DOHH2 (cell line): ENCODE data around the gene ANKRD29.

Source experiments
- H3F3A ChIP-seq: fragments of 200-600 bp; sonication (generic), shearing (Covaris generic); 2 replicates; pipeline ENCODE4 v1.6.0; 2016; ENCODE audit warnings: antibody characterized with exemption, mild to moderate bottlenecking; ENCODE audit not compliant: control insufficient read depth, insufficient read depth
- H3K27ac ChIP-seq: fragments of 200-600 bp; sonication (generic); 2 replicates; pipeline ENCODE4 v1.5.1; 2014; ENCODE audit warnings: low read depth, mild to moderate bottlenecking, low read length, moderate library complexity
- H3K27me3 ChIP-seq: fragments of 200-600 bp; sonication (generic); 2 replicates; pipeline ENCODE4 v1.6.1; 2014; ENCODE audit warnings: mild to moderate bottlenecking, low read length, mixed read lengths; ENCODE audit not compliant: control insufficient read depth
- H3K36me3 ChIP-seq: fragments of 200-600 bp; sonication (generic); 2 replicates; pipeline ENCODE4 v1.6.1; 2014; ENCODE audit warnings: mild to moderate bottlenecking, low read length, moderate library complexity, mixed read lengths; ENCODE audit not compliant: control insufficient read depth
- H3K4me1 ChIP-seq: fragments of 200-600 bp; sonication (generic); 2 replicates; pipeline ENCODE4 v1.6.1; 2014; ENCODE audit warnings: mild to moderate bottlenecking, low read length, mixed read lengths; ENCODE audit not compliant: control insufficient read depth
- H3K4me2 ChIP-seq: fragments of 200-600 bp; sonication (generic); 2 replicates; pipeline ENCODE4 v1.6.0; 2014; ENCODE audit warnings: mild to moderate bottlenecking, low read length, moderate library complexity
- H3K4me3 ChIP-seq: fragments of 200-600 bp; sonication (generic); 2 replicates; pipeline ENCODE4 v1.5.1; 2014; ENCODE audit warnings: mild to moderate bottlenecking, low read length, mixed read lengths
- H3K79me2 ChIP-seq: fragments of 200-600 bp; sonication (generic); 2 replicates; pipeline ENCODE4 v1.6.1; 2014; ENCODE audit warnings: mild to moderate bottlenecking, low read length, mixed read lengths; ENCODE audit not compliant: control insufficient read depth
- H3K9me2 ChIP-seq: fragments of 200-600 bp; sonication (generic); replicated peaks from 2 replicates; pipeline ENCODE4 v1.6.1; 2014; ENCODE audit warnings: mild to moderate bottlenecking, low read length, mixed read lengths; ENCODE audit not compliant: control insufficient read depth
- H3K9me3 ChIP-seq: fragments of 200-600 bp; sonication (generic); 2 replicates; pipeline ENCODE4 v1.6.1; 2014; ENCODE audit warnings: antibody characterized with exemption, low read length, mixed read lengths; ENCODE audit not compliant: control insufficient read depth, insufficient read depth
- H4K20me1 ChIP-seq: fragments of 200-600 bp; sonication (generic); 2 replicates; pipeline ENCODE4 v1.6.0; 2014; ENCODE audit warnings: low read depth, mild to moderate bottlenecking, antibody characterized with exemption, low read length, moderate library complexity; ENCODE audit not compliant: control insufficient read depth, insufficient read depth
- CTCF ChIP-seq: fragments of 200-600 bp; sonication (generic); IDR thresholded peaks from one replicate; pipeline ENCODE4 v1.5.1; 2014; ENCODE audit warnings: antibody characterized with exemption, mild to moderate bottlenecking, low read depth, low read length; ENCODE audit not compliant: poor library complexity, severe bottlenecking
- EZH2phosphoT487 ChIP-seq: fragments of 200-600 bp; sonication (generic); IDR thresholded peaks from 2 replicates; pipeline ENCODE4 v1.6.1; 2017; ENCODE audit warnings: borderline replicate concordance, mild to moderate bottlenecking, antibody characterized with exemption, low read length, moderate library complexity, mixed read lengths

ANKRD29 gene

GRCh38 chr18:23694637-23695430 is 32.1 kb upstream of the ANKRD29 start:
- H3K79me2 ChIP-seq, result no peaks in the 10 kb centered on the region
- TF ChIP-seq EZH2phosphoT487 (no peak), CTCF (no peak)
- no peaks in the 10 kb centered on the region for H3K9me2 ChIP-seq
- H3K36me3 ChIP-seq, result no peaks in the 10 kb centered on the region
- H3F3A ChIP-seq, result no peaks in the 10 kb centered on the region
- H3K27me3 ChIP-seq, result 0 out of 2 replicates have a peak, but pooled peaks cover 2% of the 10 kb centered on the region
- H3K4me1 ChIP-seq, result no peaks in the 10 kb centered on the region
- H4K20me1 ChIP-seq, result no peaks in the 10 kb centered on the region
- no peak overlapping the region for H3K4me3 ChIP-seq
- no peak overlapping the region for H3K27ac ChIP-seq
- no peak overlapping the region for H3K4me2 ChIP-seq
- H3K9me3 ChIP-seq, result no peaks in the 10 kb centered on the region

GRCh38 chr18:23693846-23694245 is 31.1 kb upstream of the ANKRD29 start:
- Histone ChIP-seq H3K27ac (no peak overlapping the region), H4K20me1 (no peaks in the 10 kb centered on the region), H3K9me3 (no peaks in the 10 kb centered on the region), H3F3A (no peaks in the 10 kb centered on the region), H3K4me3 (no peak overlapping the region), H3K9me2 (no peaks in the 10 kb centered on the region), H3K4me2 (no peak overlapping the region), H3K4me1 (no peaks in the 10 kb centered on the region), H3K27me3 (0 out of 2 replicates have a peak, but pooled peaks cover 2% of the 10 kb centered on the region), H3K79me2 (no peaks in the 10 kb centered on the region), H3K36me3 (no peaks in the 10 kb centered on the region)
- TF ChIP-seq EZH2phosphoT487, result no peak
- TF ChIP-seq CTCF, result no peak

GRCh38 chr18:23690505-23691068 is 27.9 kb upstream of the ANKRD29 start:
- Histone ChIP-seq H3K4me2 (no peak overlapping the region), H4K20me1 (no peaks in the 10 kb centered on the region), H3K27ac (no peak overlapping the region), H3K4me1 (no peaks in the 10 kb centered on the region), H3K36me3 (no peaks in the 10 kb centered on the region), H3K9me2 (no peaks in the 10 kb centered on the region), H3K27me3 (0 out of 2 replicates have a peak, but pooled peaks cover 2% of the 10 kb centered on the region), H3K79me2 (no peaks in the 10 kb centered on the region), H3F3A (no peaks in the 10 kb centered on the region), H3K9me3 (no peaks in the 10 kb centered on the region), H3K4me3 (no peak overlapping the region)
- TF ChIP-seq CTCF (no peak), EZH2phosphoT487 (no peak)
